ENCODE data around the gene ZNF83. TPM values are rescaled to one million over a fixed set of nuclear protein-coding genes. Genes with fewer than 3 reads are reported as not detected.

ZNF83 gene
- total RNA-seq: 97.4 and 173 TPM in 2 replicates

DNA sequence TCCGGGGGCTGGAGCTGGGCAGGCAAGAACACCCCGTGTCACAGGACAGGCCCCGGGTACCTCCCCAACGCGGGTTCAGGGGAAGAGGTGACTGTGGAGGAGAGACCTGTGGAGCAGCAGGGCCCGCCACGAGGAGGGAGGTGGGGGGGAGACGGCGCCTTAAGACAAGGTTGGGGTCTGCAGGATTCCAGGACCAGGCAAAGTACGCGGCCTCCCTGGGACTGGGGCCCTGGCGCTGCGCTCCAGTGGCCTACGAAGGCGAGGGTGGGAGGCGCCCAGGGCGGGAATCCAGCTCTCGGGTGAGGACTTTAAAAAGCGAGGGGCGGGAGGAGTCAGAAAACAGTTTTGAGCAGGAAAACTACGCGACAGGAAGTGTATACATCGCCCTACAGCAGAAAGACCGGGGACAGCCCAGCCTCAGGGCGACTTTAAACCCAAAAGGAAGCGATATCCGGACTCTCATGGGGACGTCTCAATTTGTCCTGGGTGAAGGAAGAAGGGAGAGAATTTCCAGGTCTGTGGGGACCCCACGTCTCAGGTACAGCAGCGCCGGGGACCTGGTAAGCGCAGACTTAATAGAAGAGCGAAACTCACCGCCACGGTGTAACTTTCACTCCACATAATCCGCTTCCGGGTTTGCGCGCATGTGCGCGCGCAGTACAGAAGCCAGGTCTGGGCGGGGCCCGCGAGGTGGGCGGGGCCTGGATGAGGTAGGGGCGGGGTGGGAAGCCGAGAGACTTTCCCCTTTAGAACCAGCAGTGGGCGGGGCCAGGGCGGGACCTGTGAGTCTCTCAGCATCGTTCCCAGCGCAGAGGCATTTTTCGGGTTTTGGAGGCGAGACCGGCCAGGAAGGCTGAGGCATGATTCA lies at the start of gene ZNF83:
Gene ZNF83, minus strand, starts transcription at position 638 of the 868 bp plus-strand sequence.

DNA sequence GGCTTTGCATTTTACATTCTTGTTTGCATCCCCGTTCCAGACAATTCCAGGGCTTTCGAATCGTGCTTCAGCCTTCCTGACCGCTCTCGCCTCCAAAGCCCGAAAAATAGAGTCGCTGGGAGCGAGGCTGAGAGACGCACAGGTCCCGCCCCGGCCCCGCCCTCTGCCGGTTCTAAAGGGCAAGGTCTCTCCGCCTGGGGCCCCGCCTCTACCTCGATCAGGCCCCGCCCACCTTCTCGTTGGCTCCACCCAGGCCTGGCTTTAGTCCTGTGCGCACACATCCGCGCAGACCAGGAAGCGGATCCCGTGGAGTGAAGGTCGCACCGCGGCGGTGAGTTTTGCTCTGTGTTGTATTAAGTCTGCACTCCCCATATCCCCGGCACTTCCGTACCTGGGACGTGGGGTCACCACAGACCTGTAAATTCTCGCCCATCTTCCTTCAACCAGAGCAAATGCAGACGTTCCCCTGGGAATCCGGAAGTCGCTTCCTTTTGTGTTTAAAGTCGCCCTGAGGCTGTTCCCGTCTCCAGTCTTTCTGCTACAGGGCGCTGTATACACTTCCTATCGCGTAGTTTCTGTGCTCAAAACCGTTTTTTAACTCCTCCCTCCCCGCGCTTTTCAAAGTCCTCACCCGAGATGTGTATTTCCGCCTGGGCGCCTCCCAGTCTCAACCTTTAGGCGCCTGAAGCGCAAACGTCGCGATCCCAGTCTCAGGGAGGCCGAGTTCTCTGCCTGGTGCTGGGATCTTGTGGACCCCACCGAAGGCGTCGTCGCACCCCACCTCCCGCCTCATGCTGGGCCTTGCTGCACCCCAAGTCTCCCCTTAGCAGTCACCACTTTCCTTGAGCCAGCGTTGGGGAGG lies 67.9 kb downstream of the ZNF83 start, which contains the start of gene ZNF701:
Gene ZNF701, plus strand, starts transcription at position 288 of the 862 bp plus-strand sequence. CDS start 3,861 bp downstream, outside the sequence.

Other genes with a start within 250 kb of the ZNF83 start
- 20.8 and 39.9 TPM in 2 replicates for gene ZNF528, start 240.5 kb downstream of the ZNF83 start, total RNA-seq
- gene ZNF534, start 209.2 kb downstream of the ZNF83 start, total RNA-seq: under 0.01 and 0.07 TPM in 2 replicates
- gene ZNF578, start 184.8 kb downstream of the ZNF83 start, total RNA-seq: 2.1 and 5.8 TPM in 2 replicates
- gene ZNF808, start 110.7 kb downstream of the ZNF83 start, total RNA-seq: 18.5 and 45.5 TPM in 2 replicates
- 17.1 and 27.7 TPM in 2 replicates for gene ZNF701, start 68.1 kb downstream of the ZNF83 start, total RNA-seq
- gene ZNF611, start 96.7 kb upstream of the ZNF83 start, total RNA-seq: 14.0 and 21.4 TPM in 2 replicates
- gene ZNF600, start 148.4 kb upstream of the ZNF83 start, total RNA-seq: 15.7 and 22.0 TPM in 2 replicates
- 57.1 and 73.3 TPM in 2 replicates for gene ZNF28, start 183.3 kb upstream of the ZNF83 start, total RNA-seq
- 78.6 and 94.8 TPM in 2 replicates for gene ZNF468, start 219.3 kb upstream of the ZNF83 start, total RNA-seq

Measured in nasal cavity respiratory epithelium epithelial cell of viscerocranial mucosa (primary cell).